Stimulated activated CD4-positive, alpha-beta T cell treated with anti-CD3 and anti-CD28 coated beads, Interleukin-15, amount 100 ng/mL, for 24 hours (primary cell): ENCODE results near the gene RPL36AL.
"Not testable (repeated sequence)": the region's sequence is repeated elsewhere in the genome, so short reads cannot be mapped to it uniquely, and the experiment has no call there.

Experiments
- DNase-seq: peaks from one replicate; pipeline ENCODE4 v3.0.0-alpha.2; 2020

RPL36AL gene

GRCh38 chr14:49620182-49621113 lies at the start of gene RPL36AL, which contains the start of gene MGAT2:
TSS of gene RPL36AL (minus strand) at chr14:49620626. CDS start at chr14:49619104, 1,522 bp downstream.
TSS of gene MGAT2 (plus strand) at chr14:49620799. CDS start at chr14:49621269, 470 bp downstream.
- DNase-seq, result peak; percentile 96

GRCh38 chr14:49659526-49660455 lies 39.4 kb upstream of the RPL36AL start:
- DNase-seq, result no peak

- DNase-seq, result not testable (repeated sequence)
Measured at GRCh38 chr14:49657500-49657899, 37.1 kb upstream of the RPL36AL start.

GRCh38 chr14:49654511-49654910 lies 34.1 kb upstream of the RPL36AL start:
- no peak for DNase-seq

- no peak for DNase-seq
Measured at GRCh38 chr14:49653508-49653907, 33.1 kb upstream of the RPL36AL start.

- no peak for DNase-seq
Measured at GRCh38 chr14:49642163-49642562, 21.7 kb upstream of the RPL36AL start.

GRCh38 chr14:49641697-49642129 lies 21.3 kb upstream of the RPL36AL start:
- DNase-seq, result no peak

GRCh38 chr14:49640540-49641417 lies 20.4 kb upstream of the RPL36AL start:
- no peak for DNase-seq

- DNase-seq, result no peak
Measured at GRCh38 chr14:49637534-49638078, 17.2 kb upstream of the RPL36AL start.

- DNase-seq, result no peak
Measured at GRCh38 chr14:49636866-49637265, 16.4 kb upstream of the RPL36AL start.

- DNase-seq, result peak; percentile 68
Measured at GRCh38 chr14:49634547-49635334, 14.3 kb upstream of the RPL36AL start, which contains the start of gene DNAAF2. TSS of gene DNAAF2 (minus strand) at chr14:49635244. CDS start at chr14:49635149, 95 bp downstream.

- peak; percentile 96 for DNase-seq
Measured at GRCh38 chr14:49633640-49634546, 13.5 kb upstream of the RPL36AL start.

GRCh38 chr14:49623941-49624839 lies 3.8 kb upstream of the RPL36AL start:
- DNase-seq, result no peak

GRCh38 chr14:49623387-49623786 lies 3.0 kb upstream of the RPL36AL start:
- no peak for DNase-seq

GRCh38 chr14:49622022-49622607 lies 1.7 kb upstream of the RPL36AL start:
- DNase-seq, result no peak

GRCh38 chr14:49621114-49621881 lies 872 bp upstream of the RPL36AL start:
- peak; percentile 73 for DNase-seq

- no peak for DNase-seq
Measured at GRCh38 chr14:49619730-49620129, 696 bp downstream of the RPL36AL start.
